Esophagus mucosa (tissue), 1 donor: Measurements from ENCODE around the gene ALOXE3. TPM values are rescaled to one million over a fixed set of nuclear protein-coding genes. Genes with fewer than 3 reads are reported as not detected.

Experiments used
- ATAC-seq: fragments of 200-7000 bp; cut with Tn5 transposase; one replicate; pipeline ENCODE4 v1.9.1; 2020
- total RNA-seq: library from RNA; stranded (reverse); gene quantifications from one replicate; pipeline ENCODE4 v1.2.4, GENCODE V29; 2023
- donor health status: DM: yes; HTN: yes; CAD: no.

Gene ALOXE3
- total RNA-seq, 1 donor from 2014 or later = 4.0 TPM

DNA sequence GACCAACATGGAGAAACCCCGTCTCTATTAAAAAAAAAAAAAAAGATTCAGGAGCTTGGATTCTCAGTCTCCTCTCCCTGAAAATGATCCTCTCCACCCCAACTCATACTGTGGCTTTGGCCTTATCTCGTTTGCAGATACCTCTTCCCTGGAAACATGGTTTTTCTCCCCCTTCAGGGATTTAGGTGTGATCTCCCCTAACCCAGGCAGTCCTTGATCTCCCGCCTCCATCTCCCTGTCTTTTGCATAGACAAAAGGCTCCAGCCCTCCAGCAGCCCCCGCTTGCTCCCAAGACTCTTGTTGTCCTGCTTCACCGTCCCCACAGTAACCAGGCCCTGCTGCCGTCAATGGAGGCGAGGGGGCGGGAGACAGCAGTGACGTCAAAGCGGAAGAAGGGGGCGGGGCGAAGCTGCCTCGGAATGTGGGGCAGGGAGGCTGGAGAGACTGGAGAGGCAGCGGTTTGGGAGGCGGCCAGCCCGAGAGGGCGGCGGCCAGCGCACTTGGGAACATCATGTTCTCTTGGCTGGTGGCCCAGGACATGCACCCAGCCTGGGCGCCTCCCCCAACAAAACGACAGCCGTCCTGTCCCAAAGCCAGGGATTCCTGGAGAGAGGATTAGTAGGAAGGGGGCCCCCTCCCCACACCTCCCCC is 35.8 kb upstream of the ALOXE3 start:
- ATAC-seq = peak; percentile 49

DNA sequence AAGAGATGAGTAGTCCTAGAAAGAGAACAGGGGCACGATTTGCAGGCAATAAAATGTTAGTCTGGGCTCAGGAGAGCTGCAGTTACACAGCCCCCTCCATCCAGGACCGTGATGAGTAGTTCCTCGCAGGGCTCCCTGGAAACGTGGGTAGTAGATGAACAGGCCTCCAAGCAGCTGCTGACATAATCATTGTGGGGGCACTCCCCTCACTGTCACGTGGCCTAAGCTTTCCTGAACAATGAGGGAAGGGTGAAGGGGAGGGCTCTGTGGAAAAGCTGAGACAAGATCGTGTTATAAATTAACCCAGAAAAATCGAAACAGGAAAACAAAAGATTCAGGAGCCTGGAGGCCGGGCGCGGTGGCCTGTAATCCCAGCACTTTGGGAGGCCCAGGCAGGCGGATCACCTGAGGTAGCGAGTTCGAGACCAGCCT is 35.2 kb upstream of the ALOXE3 start:
- ATAC-seq = peak; percentile 35

DNA sequence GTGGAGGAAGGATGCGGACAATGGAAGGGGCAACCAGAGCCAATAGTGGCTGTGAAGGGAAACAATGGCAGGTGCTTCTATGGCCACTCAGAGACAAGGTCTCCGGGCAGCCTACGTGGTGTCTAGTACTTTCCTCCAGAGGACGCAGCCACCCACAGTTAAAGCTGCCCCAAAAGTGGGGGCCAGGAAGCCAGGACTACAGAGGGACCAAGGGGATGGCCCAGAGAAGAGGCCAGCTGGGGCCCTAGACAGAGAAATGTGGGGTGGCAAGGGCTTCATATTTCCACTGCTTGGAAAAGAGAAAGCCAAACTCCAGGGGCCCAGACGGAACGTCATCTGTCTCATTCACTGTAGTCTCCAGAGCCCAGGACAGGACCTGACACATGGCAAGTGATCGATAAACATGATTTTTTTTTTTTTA is 34.7 kb upstream of the ALOXE3 start:
- ATAC-seq = no peak

DNA sequence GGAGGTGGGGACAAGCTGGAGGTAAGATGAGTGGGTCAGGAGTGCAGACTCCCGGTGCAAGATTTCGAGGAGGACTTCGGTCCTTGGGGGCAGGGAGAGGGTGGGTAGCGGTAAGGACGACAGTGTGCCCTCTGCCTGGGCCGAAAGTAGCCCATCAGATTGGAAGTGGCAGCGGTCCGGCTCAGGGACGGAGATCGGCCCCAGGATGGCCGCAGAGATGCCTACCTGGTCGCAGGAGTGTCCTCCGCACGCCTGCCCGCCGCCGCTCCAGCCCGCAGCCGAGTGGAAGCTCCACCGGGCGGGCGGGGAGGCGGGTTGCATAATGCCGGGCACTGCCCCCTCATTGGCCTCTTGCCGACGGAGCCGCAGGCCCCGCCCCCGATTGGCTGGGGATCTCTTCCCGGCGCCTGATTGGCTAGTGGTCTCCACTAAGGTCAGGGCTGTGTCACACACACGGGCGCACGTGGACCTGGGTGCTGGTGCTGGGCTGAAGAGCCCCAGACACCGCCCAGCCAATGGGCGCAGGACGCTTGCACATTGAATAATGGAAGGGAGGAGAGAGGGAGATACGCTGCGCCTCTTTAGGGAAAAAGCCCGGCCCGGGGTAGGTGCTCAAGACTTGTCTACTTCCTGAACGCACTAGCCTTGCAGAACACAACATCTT is 33.9 kb upstream of the ALOXE3 start, which contains the start of gene PER1:
PER1 (minus strand) TSS at position 293 of the 664 bp plus-strand sequence. CDS start 1,698 bp downstream, outside the sequence.
- ATAC-seq = peak; percentile 60

DNA sequence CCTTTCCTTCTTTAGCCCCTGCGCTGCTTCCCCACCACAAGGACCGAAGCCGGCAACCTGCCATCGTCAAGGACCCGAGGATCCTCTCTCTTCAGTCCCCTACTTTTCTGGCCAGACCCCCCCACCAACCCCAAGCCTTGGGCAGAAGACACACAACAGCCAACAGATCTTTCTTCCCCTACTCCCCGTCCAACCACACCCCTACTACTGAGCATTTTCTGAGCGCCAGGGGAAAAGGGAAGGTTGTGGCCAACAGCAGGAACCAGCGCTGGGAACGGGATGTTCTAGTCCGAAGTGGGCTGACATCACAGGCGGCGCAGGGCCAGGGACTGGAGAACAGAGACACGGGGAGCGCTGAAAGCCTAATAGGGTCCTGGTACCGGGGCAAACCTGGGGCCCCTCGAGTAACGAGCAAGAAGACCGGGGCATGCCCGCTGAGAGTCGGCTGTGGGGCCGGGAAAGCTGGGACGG is 33.4 kb upstream of the ALOXE3 start:
- peak; percentile 2 for ATAC-seq

DNA sequence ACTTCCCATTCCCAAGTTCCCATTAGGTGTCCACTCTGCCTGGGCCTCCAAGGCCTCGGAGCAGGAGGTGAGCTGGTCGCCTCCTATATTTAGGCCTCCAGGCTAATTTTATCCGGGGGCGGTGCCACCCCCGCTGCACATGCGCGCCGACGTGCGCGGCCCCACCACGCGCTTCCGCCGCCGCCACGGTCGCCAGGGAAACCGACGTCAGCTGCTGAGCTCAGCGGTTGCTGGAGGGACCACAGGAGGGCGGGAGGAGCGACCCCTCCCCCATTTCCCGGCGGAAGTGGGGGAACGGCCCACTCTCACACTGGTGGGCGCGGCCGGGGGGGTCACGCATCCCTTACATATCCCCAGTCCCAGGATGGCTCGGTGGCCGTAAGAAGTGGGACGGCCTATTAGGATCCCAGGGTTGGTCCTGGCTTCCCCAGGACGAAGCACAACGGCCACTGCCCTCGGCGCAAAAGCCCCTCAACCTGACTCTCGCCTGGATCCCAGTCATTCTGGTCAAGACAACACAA is 32.9 kb upstream of the ALOXE3 start:
- ATAC-seq = peak; percentile 0

DNA sequence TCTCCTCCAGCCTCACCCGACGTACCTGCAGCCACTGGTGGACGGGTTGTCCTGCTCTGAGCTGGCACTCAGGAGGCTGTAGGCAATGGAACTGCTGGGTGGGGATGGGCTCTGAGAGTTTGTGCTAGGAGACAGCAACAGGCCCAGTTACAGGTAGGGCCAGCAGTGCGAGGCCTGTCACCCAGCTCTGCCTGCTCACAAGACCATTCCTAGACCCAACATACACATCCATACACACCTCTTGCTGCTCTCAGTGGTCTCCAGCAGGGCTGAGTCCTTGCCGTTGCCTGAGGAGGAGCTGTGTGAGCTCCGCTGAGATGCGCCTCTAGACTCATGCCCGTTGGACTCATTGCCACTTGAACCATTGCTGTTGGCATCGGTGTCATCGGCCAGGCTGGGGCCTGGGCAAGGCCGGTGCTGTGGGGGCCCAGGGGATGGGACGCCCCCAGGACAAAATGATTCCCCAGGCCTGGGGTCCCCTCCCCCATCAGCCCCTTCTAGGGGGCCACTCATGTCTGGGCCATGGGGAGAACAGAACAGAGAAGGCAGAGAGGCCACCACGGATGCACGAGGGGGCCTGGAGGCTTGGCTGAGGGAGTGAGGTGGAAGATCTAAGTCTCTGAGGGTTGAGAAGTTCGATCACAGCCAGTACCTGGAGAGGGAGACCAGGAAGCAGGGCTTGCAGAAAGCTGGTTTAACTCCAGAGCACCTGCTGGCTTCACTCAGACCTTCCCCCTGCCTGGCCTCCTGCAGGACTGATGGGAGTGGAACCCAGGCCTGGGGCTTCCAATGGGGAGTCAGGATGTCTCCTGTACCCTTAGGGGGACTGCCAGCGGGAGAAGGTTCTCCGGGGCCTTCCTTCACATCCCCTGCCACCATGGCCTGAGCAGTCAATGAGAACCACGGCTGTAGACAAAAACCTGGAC is 32.1 kb upstream of the ALOXE3 start:
- ATAC-seq = no peak

DNA sequence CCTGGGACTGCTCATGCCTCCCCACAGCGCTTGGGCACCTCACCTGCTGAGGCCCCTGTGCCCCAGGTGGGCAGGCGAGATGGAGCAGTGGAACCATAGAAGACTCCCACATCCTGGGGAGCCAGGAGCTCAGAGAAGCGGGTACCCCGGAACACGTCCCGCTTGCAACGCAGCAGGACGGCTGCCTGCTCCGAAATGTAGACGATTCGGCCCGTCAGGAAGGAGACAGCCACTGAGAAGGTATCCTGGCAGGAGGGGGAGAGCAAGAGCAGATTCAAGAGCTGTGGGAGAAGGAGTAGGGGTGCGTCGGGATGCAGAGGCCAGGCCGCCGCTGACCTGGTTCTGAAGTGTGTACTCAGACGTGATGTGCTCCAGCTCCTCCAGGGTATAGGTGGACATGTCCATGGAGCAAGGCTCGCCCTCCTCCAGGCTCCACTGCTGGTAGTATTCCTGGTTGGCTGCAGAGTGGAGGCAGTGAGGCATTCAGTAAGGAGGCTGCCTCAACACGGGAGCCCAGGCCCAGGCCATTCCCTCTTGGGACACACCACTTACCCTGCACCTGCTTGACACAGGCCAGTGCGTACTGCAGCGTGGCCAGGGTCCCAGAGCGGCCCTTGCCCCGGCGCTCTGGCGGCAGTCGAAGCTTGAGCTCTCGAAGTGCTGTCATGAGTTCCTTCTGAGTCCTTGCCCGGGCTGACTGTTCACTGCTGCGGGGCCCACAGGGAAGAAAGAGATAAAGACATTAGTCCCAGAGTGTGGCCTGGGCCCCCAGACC is 31.3 kb upstream of the ALOXE3 start:
- ATAC-seq = no peak

DNA sequence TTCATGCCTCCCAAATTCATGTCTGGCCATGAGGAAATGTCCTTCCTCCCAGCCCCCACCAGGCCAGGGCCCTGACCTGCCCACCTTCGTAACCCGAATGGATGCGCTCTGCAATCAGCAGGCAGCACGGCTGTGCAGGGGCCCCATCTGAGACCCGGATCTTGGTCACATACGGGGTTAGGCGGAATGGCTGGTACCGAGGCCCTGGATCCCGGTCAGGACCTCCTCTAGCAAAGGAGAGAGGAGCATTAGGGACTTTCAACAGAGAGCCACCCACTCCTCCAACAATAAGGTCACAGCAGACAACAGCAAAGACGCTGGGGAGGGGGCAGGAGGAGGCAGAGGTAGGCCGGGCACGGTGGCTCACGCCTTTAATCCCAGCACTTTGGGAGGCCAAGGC is 30.2 kb upstream of the ALOXE3 start:
- no peak for ATAC-seq

DNA sequence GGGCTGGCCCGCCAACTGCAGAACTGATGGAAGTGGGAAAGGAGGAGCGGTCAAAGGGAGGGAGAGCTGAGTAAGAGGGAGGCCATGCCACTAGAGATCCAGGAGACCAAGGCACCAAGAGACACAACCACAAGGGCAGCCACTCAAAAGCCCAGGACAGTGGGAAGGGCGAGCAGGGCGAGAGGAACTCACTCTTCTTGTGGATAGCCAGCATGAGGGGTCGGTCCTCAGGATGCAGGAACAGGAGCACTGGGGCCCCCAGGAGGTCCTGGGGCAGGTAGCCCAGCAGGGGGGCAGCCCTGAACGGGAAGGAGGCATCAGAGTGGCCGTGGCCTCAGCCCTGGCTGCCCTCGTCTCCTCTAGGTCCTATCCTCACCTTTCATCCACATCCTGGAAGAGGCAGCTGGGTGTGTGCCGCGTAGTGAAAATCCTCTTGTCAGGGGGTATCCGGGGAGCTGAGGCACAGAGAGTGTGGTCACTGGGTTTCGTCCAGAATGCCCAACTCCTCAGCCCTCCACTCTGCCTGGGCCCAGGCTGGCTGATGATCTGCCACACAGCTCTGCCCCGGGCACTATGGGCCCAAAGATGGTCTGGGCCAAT is 29.6 kb upstream of the ALOXE3 start:
- ATAC-seq = no peak

DNA sequence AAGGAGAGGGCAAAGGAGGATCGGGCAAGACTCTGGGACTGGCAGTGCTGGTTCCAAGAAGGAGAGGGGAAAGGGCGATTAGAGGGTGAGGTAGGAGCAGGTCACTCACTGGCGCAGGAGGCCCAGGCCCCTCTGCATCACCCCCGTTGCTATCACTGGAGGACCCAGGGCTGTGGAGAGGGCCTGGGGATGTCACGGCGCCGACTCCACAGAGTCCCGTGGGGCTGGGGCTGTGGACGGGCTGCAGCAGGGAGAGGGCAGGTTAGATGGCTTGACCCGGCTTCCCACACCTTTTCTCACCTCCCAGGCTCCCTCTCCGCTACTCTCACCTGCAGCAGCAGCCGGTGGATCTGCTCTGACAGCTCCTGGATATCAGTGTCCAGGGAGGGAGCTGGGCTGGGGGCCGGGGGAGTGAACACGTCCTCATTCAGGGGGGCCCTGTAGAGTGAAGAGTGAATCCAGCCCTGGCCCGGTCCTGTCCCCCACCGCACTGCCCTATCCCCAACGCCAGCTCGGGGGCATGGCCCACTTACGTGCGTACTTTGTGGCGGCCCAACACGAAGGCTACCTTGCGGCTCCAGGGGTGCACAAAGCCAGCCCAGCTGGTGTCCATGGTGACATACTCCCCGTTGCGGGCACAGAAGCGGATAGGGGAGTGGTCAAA is 29.0 kb upstream of the ALOXE3 start:
- ATAC-seq = no peak

DNA sequence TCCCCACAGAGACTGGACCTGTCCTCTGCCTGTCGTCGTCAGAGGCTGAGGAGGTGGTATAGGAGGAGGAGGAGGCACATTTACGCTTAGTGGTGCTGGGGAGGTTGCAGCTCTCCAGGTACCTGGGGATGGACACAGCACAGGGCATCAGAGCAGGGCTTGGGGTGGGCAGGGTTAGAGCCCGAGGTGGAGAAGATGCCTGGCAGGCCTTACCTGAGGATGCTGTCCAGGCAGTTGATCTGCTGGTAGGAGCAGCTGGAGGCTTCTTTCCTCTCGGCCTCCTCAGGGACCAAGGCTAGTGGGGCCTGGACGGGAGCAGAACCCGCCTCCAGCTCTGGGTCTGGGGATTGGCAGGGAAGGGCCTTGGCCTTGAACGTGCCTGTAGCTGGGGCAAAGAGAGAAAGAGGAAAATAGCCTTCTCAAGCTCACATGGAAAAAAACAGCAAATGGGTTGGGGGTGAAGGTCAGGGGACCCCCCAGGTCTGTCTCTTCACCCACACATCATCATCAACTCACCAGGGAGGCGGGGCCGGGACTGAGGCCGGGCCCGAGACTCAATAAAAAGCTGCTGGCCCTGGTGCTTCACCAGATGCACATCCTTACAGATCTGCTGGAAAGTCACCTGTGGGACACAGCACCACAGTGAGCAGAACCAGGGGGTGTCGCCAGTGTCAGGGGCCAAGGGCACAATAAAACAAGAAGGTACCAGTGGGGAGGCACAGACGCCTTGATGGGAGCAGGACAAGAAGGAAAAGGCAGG is 28.2 kb upstream of the ALOXE3 start:
- no peak for ATAC-seq

DNA sequence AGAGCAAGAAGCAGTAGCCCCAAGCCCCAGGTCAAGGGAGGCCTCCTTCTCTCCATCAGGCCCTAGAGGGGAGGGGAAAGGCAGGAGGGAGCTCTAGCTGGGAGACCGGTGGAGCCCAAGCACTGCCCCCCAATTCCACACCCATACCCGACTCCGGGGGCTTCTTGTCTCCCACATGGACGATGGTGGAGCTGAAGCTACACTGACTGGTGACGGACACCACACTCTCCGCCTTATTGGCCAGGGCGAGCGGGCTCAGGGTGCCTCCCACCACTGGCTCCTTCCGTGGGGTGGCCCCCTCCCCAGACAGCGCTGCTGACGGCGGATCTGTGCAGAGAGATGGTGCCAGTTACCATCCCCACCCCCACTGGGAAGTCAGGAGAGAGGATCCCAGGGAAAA is 27.5 kb upstream of the ALOXE3 start:
- no peak for ATAC-seq

DNA sequence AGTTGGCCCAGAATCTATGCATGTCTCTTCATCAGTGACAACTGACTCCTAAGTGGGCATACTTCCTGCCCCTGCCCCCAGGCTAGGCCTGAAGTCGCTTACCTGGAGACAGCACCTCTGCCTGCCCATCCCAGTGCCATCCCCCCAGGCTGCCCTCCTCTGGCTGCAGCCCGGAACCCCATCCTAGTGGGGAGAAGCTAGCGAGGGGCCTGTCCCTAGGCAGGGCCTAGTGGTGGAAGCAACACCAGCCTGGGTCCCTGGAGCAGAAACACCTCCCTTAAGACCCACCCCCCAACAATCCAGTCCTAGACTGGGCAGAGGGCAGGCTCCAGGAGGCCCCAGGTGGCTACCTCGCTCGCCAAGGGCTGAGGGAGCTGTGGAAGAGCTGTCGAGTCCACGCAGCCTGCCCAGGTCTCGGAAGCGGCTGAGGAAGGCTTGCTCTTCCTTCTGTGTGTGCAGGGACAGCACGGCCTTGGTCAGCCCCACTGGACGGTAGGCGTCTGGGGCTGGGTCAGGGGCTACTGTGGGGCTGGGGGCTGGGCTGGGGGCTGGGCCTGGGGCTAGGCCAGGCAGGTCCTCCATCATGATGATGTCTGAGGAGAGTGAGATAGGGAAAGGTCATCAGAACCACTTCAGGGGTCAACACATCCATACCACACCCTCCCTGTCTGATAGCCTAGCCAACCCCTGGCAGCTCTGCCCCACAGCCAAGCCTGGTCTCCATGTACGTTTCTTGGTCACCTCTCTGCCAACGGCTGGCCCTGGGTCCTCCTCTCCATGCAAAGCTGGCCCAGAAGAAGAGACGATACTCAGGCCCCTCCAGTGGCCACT is 26.3 kb upstream of the ALOXE3 start:
- no peak for ATAC-seq

DNA sequence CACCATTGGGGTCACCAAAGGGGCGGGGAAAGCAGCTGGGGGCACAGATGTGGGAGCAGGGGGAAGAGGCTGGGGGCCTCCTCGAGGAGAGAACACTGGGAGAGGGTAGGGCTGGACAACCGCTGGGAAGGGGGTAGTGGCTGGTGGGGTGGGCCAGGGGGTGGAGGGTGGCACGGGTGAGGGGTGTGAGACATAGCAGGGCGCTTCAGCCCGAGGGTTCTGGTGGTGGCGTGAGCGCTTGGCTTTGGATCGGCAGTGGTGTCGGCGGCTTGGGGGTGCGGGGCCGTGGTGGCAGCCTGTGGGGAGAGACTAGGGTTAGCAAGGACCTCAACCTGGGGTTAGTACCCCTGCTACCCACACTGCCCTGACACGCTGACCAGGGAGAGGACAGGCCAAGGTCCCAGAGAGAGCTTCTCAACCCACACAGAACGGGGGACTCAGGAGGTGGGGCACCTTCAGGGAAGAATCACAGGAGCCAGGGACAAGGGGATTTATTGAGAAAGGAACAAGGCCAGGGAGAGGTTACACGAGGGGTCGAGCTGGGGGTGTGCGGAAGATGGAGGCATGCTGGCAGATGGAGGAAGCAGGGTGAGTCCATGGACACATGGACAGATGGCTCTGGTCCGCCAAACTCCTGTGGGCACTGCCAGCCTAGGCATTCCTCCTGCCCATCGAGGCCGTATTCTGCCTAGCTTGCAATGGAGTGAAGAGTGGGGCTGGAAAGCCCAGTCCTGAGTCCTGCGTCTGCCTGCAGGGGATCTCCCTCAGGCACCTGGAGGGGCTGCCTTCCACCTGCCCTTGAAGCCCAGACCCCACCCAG is 25.5 kb upstream of the ALOXE3 start:
- ATAC-seq = no peak

DNA sequence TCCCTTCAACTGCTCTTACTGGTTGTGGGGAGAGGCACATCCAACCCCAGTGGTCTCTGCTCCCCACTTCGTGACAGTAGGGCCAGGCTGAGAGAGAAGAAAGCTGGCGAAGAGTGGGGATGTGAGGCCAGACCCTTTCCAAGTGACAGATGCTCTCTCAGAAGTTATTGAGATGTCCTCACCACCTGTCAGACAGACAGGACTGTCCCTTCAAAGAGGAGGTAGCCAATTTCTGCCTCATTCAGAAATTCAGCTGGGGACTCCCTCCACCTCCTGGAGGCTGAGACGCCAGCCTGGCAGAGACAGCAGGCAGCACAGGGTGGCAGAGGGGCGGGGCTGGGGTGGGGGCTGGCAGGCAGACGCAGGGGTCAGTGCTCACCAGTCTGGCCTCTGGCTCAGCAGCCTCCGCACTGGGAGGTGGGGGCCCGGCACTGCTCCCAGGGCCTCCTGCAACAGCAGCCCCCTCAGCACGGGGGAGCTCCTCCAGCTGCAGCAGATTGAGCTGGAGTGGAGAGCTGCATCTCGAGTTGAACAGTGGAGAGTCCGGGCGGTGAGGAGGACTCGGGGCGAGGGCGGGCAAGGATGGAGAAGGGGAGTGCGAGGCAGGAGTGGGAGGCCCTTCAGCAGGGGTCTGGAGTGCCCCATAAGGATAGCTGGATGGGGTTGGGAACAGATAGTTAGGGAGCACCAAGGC is 24.7 kb upstream of the ALOXE3 start:
- no peak for ATAC-seq

DNA sequence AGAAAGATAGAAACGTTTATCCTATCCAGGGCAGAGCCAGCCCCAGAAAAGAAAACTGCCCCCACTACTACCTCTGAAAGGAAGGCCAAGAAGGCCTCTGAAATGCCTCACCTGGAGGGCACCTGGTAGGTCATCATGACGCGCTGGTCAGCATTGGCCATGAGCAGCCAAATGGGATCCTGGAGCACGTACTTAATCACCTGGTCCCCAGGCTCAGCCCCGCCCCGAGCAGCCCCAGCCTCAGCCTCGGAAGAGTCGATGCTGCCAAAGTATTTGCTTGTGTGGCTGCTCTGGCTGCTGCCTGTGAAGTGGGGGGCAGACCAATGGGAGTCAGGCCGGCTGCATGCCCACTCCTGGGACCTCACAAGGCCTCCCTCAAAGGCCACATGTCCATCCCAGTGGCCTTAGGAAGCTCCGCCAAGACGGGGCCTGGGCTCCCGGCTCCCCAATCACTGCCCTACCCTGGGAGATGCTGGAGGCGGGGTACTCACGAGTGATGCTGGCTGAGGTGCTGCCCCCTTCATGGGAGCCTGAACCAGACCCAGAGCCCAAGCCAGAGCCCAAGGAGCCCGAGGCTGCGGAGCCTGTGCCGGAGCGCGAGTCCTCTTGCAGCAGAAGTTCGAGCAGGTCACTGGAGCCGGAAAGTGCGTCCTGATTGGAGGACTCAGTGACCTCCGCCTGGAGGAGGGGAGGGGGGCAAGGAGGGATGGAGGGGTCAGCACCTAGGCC is 24.0 kb upstream of the ALOXE3 start:
- ATAC-seq = no peak
